ENCODE results near the gene CLIC2. TPM values are rescaled to one million over a fixed set of nuclear protein-coding genes. Genes with fewer than 3 reads are reported as not detected.
"Not testable (repeated sequence)": the region's sequence is repeated elsewhere in the genome, so short reads cannot be mapped to it uniquely, and the experiment has no call there.

Gene CLIC2
- 20.8 TPM for total RNA-seq
- long read RNA-seq, transcript CLIC2-202 (6 exons, 2,655 nt): major isoform, 28 of 35 reads
- long read RNA-seq, partial matches to known transcripts: 0 of 35 reads
- long read RNA-seq, other reads (novel, unspliced or antisense): 7 of 35 reads

GRCh38 chrX:155334486-155335336 lies at the start of gene CLIC2:
Gene CLIC2, minus strand, starts transcription at chrX:155334614. Its CDS starts 187 bp downstream, at chrX:155334427.
- no peak for DNase-seq (ENCODE audit: low spot score)

- DNase-seq (ENCODE audit: low spot score): not testable (repeated sequence)
These were observed 48.1 kb upstream of the CLIC2 start for GRCh38 chrX:155382529-155382967.

- DNase-seq (ENCODE audit: low spot score): not testable (repeated sequence)
These were observed 47.6 kb upstream of the CLIC2 start, which contains the start of gene F8A2 for GRCh38 chrX:155381843-155382528. Gene F8A2, plus strand, starts transcription at chrX:155382095. Its CDS starts 20 bp downstream, at chrX:155382115.

GRCh38 chrX:155379802-155380201 lies 45.4 kb upstream of the CLIC2 start:
- not testable (repeated sequence) for DNase-seq (ENCODE audit: low spot score)

GRCh38 chrX:155373777-155374458 lies 39.5 kb upstream of the CLIC2 start:
- not testable (repeated sequence) for DNase-seq (ENCODE audit: low spot score)

GRCh38 chrX:155363712-155364111 lies 29.3 kb upstream of the CLIC2 start:
- not testable (repeated sequence) for DNase-seq (ENCODE audit: low spot score)

- not testable (repeated sequence) for DNase-seq (ENCODE audit: low spot score)
These were observed 15.0 kb upstream of the CLIC2 start for GRCh38 chrX:155349448-155349847.

GRCh38 chrX:155345689-155346088 lies 11.3 kb upstream of the CLIC2 start:
- not testable (repeated sequence) for DNase-seq (ENCODE audit: low spot score)

GRCh38 chrX:155335337-155335712 lies 911 bp upstream of the CLIC2 start:
- DNase-seq (ENCODE audit: low spot score): not testable (repeated sequence)

- no peak for DNase-seq (ENCODE audit: low spot score)
These were observed 792 bp downstream of the CLIC2 start for GRCh38 chrX:155333544-155334100.

GRCh38 chrX:155330992-155331391 lies 3.4 kb downstream of the CLIC2 start:
- DNase-seq (ENCODE audit: low spot score): no peak

GRCh38 chrX:155329293-155329692 lies 5.1 kb downstream of the CLIC2 start:
- no peak for DNase-seq (ENCODE audit: low spot score)

GRCh38 chrX:155326610-155327009 lies 7.8 kb downstream of the CLIC2 start:
- no peak for DNase-seq (ENCODE audit: low spot score)

- DNase-seq (ENCODE audit: low spot score): no peak
These were observed 20.2 kb downstream of the CLIC2 start for GRCh38 chrX:155314260-155314659.

GRCh38 chrX:155313766-155314165 lies 20.6 kb downstream of the CLIC2 start:
- DNase-seq (ENCODE audit: low spot score): no peak

- DNase-seq (ENCODE audit: low spot score): no peak
These were observed 40.6 kb downstream of the CLIC2 start for GRCh38 chrX:155293771-155294170.

- DNase-seq (ENCODE audit: low spot score): no peak
These were observed 54.5 kb downstream of the CLIC2 start for GRCh38 chrX:155279873-155280272.

- DNase-seq (ENCODE audit: low spot score): no peak
These were observed 63.4 kb downstream of the CLIC2 start for GRCh38 chrX:155270969-155271368.

- not testable (repeated sequence) for DNase-seq (ENCODE audit: low spot score)
These were observed 66.4 kb downstream of the CLIC2 start for GRCh38 chrX:155267995-155268394.

GRCh38 chrX:155266439-155266838 lies 68.0 kb downstream of the CLIC2 start:
- no peak for DNase-seq (ENCODE audit: low spot score)
